GM19324 (cell line): ENCODE measurements around the gene PHKG2.
"Not testable (repeated sequence)": the region's sequence is repeated elsewhere in the genome, so short reads cannot be mapped to it uniquely, and the experiment has no call there.

Source experiments
- ATAC-seq: cut with Tn5 transposase; IDR thresholded peaks from one replicate; pipeline ENCODE4 v1.9.1; 2021; ENCODE audit warnings: mild to moderate bottlenecking, moderate library complexity; ENCODE audit not compliant: unreplicated experiment, low FRiP score

PHKG2 gene

GRCh38 chr16:30747799-30748633 is at the start of gene PHKG2:
Gene PHKG2 (plus strand): TSS chr16:30748425. CDS start chr16:30748821, 396 bp downstream.
- ATAC-seq, result peak; percentile 97

GRCh38 chr16:30698816-30699614 is 49.2 kb upstream of the PHKG2 start, which contains the start of gene SRCAP:
Gene SRCAP (plus strand): TSS chr16:30699171. CDS start chr16:30700825, 1,654 bp downstream.
- ATAC-seq, result peak; percentile 27

DNA sequence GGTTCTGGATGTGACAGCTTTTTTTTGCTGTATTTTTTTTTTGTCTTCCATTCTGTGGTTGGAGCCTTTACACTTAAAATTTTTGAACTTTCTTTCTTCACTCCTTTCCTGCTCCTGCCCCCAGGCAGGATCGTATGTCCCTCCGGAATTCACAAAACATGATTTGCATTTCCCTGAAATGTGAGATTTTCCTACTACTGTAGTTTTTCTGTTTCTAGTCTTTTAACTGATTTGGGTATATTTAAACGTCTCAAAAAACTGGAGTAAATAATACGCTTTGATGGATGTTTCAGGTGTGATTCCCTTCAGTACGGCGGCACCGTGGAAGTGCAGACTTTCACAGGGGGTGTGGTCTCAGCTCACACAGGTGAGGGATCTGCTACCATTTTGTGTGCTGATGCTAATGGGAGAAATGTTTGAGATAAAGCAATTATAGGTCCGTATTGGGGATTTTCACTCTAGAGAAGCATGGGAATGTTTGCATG is 48.6 kb upstream of the PHKG2 start:
- ATAC-seq, result no peak

DNA sequence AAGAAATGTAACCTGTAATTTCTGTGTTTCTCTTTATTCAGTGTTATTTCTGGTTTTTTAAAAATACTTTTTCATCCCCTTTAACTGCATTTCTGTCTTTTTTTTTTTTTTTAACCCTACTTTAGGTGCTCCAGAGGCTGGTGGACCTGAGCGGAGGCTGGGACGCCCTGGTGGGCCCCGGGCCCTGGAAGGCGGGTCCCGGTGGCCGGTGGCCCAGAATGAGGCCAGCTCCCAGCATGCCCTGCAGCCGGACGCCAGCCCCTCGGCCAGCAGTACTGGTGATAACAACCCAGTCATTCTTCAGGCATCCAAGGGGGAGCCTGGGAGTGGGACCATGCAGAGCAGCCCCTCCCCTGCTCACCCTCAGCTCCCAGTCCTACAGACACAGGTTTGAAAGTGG is 47.7 kb upstream of the PHKG2 start:
- no peak for ATAC-seq

- no peak for ATAC-seq
Observed at GRCh38 chr16:30700971-30701370, 47.3 kb upstream of the PHKG2 start.

DNA sequence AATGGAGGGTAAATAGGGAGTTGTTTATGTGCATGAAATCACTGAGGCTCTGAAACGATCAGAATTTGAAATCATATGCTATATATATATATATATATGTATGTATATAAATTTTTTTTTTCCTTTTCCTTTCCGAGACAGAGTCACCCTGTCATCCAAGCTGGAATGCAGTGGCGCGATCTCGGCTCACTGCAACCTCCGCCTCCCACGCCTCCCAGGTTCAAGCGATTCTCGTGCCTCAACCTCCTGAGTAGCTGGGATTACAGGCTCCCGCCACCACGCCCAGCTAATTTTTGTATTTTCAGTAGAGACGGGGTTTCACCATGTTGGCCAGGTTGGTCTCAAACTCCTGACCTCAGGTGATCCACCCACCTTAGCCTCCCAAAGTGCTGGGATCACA is 45.2 kb upstream of the PHKG2 start:
- ATAC-seq, result not testable (repeated sequence)

DNA sequence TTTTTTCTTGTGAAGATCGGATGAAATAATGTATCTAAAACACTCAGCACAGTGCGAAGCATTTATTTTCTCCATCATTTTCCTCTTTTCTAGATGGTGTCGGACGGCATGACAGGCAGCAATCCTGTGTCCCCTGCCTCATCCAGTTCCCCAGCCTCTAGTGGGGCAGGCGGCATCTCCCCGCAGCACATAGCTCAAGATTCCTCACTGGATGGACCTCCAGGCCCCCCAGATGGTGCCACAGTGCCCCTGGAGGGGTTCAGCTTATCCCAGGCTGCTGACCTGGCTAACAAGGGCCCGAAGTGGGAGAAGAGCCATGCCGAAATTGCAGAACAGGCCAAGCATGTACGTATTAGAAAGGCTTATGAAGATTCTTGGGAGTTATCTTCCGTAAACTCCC is 44.3 kb upstream of the PHKG2 start:
- ATAC-seq, result no peak

DNA sequence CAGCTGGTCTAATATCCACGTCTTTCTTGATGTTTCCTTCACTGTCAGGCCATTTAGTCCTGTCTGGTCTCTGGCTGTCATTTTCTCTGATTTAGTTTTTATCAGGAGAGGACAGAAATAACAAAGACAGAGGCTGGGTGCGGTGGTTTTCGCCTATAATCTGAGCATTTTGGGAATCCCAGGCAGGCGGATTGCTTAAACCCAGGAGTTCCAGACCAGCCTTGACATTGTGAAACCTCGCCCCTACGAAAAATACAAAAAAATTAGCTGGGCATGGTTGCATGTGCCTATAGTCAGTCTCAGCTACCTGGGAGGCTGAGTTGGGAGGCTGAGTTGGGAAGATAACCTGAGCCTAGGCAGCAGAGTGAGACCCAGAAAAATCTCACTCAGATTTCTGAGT is 42.2 kb upstream of the PHKG2 start:
- no peak for ATAC-seq

GRCh38 chr16:30710971-30711370 is 37.3 kb upstream of the PHKG2 start:
- ATAC-seq, result no peak

- no peak for ATAC-seq
Observed at GRCh38 chr16:30711712-30712111, 36.5 kb upstream of the PHKG2 start.

DNA sequence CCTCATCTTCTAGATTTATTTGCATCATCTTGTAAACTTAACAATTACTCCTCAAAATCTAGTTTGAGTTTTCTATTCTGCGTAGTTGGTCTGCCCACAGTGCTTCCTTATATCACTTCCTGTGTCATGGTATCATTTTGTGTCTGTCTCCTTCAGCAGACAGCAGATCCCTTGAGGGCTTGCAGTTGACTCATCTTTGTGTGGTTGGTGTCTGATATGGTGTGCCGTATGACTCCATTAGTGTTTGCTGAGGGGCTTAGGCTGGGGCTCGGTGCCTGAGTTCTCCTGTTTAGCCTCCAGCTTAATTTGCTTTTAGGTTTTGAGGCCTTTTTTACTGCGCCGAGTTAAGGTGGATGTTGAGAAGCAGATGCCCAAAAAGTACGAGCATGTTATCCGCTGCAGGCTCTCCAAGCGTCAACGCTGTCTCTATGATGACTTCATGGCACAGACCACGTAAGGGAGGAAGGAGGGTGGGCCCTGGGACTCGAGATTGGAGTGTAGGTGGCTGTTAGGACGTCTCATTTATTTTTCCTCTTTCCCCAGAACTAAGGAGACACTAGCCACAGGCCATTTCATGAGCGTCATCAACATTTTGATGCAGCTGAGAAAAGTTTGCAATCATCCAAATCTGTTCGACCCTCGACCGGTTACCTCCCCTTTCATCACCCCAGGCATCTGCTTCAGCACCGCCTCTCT is 32.3 kb upstream of the PHKG2 start:
- ATAC-seq, result no peak

DNA sequence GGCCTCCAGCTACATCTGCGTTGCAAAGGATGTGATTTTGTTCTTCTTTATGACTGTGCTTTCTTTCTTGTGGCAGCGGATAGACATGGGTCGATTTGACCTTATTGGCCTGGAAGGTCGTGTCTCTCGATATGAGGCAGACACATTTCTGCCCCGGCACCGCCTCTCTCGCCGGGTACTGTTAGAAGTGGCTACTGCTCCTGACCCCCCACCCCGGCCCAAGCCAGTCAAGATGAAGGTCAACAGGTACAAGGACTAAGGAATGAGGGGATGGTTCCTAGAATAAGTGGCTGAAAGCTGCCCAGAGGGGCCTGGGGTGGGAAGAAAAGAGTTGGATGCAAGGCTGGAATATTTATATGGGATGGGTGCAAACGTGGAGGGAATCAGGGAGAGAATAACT is 28.1 kb upstream of the PHKG2 start:
- no peak for ATAC-seq

DNA sequence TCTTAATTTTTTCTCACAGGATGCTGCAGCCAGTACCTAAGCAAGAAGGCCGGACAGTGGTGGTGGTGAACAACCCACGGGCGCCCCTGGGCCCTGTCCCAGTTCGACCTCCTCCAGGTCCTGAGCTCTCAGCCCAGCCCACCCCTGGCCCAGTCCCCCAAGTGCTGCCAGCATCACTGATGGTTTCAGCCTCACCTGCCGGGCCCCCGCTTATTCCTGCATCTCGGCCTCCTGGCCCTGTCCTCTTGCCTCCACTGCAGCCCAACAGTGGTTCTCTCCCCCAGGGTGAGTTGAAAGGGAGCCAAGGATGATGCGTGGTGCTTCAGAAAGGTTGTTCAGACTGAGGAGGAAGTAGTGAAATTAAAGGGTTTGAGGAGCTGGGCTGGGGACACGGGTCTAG is 27.5 kb upstream of the PHKG2 start:
- ATAC-seq, result no peak

- no peak for ATAC-seq
Observed at GRCh38 chr16:30721167-30721566, 27.1 kb upstream of the PHKG2 start.

GRCh38 chr16:30721606-30722005 is 26.6 kb upstream of the PHKG2 start:
- ATAC-seq, result no peak

GRCh38 chr16:30722443-30722842 is 25.8 kb upstream of the PHKG2 start:
- no peak for ATAC-seq

DNA sequence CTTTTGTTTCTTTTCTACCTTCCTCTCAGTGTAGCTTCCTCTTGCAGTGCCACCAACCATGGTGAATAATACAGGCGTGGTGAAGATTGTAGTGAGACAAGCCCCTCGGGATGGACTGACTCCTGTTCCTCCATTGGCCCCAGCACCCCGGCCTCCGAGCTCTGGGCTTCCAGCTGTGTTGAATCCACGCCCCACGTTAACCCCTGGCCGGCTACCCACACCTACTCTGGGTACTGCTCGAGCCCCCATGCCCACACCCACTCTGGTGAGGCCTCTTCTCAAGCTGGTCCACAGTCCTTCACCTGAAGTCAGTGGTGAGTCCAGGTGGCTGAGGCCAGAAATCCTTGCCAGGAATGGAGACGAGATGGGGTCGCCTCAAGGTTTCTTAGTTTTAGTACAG is 25.3 kb upstream of the PHKG2 start:
- no peak for ATAC-seq

DNA sequence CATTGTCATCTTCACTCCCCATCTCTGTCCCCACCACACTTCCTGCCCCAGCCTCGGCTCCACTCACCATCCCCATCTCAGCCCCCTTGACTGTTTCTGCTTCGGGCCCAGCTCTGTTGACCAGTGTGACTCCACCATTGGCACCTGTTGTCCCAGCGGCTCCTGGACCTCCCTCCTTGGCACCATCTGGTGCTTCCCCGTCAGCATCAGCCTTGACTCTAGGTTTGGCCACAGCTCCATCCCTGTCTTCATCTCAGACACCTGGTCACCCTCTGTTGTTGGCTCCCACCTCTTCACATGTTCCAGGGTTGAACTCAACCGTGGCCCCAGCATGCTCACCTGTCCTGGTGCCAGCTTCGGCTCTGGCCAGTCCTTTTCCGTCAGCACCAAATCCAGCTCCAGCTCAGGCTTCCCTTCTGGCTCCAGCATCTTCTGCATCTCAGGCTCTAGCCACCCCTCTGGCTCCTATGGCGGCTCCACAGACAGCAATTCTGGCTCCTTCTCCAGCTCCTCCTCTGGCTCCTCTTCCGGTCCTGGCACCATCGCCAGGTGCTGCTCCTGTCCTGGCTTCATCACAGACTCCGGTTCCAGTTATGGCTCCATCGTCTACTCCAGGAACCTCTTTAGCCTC is 24.4 kb upstream of the PHKG2 start:
- no peak for ATAC-seq

GRCh38 chr16:30724641-30725417 is 23.4 kb upstream of the PHKG2 start:
- no peak for ATAC-seq

DNA sequence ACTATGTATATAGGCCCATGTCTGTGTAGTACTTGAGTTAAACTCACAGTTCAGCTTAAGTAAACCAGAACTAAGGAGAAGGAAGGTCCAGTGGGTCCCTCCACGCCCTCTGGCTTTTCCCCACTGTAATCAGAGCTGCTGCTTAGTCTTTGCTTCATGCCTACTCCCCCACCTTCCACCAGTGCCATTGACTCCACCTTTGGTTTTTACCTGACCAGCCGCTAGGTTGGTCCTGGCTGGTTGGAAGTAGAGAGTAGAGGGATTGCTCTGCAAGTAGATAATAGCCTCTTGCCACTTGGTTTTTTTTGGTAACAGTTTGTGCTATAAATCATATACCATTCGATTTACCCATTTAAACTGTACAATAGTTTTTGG is 22.8 kb upstream of the PHKG2 start:
- no peak for ATAC-seq
